Astrocyte of the hippocampus (primary cell): Measurements from ENCODE around the gene THOC5.
"Not testable (repeated sequence)": the region's sequence is repeated elsewhere in the genome, so short reads cannot be mapped to it uniquely, and the experiment has no call there.

ENCODE experiments used
- DNase-seq: peaks from one replicate; pipeline ENCODE4 v3.0.0; 2011; ENCODE audit warnings: low read depth, low spot score

The THOC5 gene

DNA sequence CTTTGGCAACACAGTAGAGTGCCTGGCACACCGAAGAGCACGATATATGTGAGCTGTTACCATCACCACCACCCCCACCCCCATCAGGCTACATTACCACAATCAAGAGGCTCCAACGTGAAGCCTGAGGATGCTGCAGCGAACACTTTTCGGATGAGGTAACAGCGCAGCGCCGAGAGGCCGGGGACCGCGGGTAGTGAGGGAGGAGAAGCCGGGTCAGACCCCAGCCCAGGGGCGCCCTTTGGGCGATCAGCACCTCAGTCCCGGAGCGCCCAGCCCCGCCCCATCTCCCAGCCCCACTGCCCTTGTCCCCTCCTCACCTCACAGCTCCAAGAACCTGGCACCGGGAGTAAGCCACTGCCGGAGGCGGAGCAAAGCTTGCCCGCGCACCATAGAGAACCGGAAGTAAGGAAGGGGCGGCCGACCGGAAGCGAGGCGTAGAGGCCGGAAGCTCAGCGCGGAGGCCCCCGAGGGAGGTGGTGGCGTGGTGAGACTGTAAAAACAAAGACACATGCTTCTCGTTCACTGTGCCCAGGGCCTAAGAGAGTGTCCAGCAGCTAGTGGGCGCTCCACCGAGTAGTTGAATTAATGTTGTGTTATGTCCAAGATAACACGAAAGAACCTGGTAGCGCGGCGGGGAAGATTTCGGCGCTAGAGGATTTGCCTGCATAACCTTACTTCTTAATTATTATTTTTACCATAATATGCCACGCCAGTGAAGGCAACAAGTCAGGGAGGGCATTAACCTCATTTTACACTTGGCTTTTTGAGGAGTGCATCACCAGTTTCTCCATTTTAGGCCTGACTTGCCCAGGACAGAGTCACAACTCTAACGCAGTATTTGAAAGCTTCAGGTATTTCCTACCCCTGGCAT is at the start of gene THOC5:
TSS of gene THOC5 (minus strand) at position 407 of the 874 bp plus-strand sequence. CDS start 4,610 bp downstream, outside the sequence.
- DNase-seq, result peak; percentile 98

DNA sequence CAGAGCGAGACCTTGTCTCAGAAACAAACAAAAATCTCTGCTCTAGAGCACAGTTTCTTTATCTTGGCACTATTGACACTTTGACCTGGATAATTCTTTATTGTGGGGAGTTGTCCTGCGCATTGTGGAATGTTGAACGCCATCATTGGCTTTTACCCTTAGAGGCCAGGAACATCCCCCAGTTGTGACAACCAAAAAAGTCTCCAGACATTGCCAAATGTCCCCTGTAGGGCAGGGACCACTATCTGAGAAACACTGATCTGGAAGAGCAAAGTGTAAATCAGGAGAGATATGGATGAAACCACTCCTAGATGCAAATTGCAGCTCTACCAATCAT is 45.1 kb upstream of the THOC5 start:
- no peak for DNase-seq

DNA sequence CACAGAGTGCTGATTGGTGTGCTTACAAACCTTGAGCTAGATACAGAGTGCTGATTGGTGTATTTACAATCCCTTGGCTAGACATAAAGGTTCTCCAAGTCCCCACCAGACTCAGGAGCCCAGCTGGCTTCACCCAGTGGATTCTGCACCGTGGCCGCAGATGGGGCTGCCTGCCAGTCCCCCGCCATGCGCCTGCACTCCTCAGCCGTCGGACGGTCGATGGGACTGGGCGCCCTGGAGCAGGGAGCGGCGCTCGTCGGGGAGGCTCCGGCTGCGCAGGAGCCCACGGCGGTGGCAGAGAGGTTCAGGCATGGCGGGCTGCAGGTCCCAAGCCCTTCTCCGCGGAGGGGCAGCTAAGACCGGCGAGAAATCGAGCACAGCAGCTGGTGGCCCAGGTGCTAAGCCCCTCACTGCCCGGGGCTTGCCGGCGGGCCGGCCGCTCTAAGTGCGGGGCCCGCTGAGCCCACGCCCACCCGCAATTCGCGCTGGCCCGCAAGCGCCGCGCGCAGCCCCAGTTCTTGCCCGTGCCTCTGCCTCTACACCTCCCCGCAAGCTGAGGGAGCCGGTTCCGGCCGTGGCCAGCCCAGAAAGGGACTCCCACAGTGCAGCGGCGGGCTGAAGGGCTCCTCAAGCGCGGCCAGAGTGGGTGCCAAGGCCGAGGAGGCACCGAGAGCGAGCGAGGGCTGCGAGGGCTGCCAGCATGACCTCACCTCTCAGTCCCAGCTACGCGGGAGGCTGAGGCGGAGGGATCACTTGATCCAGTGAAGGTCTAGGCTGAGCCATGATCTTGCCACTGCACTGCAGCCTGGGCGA is 44.5 kb upstream of the THOC5 start:
- DNase-seq, result not testable (repeated sequence)

DNA sequence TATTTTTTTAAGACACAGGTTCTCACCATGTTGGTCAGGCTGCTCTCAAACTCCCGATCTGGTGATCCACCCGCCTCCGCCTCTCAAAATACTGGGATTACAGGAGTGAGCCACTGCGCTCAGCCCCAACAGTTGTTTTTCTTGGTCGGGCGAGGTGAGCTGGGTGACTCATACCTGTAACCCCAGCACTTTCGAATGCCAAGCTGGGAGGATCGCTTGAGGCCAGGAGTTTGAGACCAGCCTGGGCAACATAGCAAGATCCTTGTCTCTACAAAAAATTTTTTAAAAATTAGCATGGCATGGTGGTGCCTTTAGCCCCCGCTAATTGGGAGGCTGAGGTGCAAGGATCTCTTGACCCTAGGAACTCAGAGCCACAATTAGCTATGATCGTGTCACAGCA is 42.9 kb upstream of the THOC5 start:
- DNase-seq, result no peak

DNA sequence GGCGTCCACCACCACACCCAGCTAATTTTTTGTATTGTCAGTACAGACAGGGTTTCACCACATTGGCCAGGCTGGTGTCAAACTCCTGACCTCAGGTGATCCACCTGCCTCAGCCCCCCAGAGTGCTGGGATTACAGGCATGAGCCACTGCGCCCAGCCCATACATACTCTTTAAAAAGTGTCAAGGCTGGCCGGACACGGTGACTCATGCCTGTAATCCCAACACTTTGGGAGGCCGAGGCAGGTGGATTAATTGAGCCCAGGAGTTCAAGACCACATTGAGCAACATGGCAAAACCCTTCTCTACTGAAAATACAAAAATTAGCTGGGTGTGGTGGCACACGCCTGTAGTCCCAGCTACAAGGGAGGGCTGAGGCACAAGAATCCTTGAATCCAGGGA is 40.9 kb upstream of the THOC5 start:
- not testable (repeated sequence) for DNase-seq

DNA sequence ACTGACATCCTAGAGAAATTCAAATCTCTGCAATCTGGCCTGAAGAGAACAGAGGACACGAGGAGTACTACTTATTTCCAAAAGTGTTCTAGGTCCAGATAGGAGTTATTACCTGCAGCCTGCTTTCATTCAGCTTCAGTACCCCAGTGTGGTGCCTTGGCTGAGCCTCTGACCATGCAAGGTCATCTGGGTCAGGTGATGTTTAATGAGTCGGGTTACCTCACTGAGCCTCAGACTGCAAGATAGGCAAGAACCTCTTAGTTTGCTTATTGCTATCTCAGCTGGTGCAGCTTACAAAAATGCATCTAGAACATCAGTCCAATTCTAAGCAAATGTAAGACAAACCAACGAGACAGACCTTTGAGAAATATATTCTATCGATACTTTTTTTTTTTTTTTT is 40.4 kb upstream of the THOC5 start:
- no peak for DNase-seq

DNA sequence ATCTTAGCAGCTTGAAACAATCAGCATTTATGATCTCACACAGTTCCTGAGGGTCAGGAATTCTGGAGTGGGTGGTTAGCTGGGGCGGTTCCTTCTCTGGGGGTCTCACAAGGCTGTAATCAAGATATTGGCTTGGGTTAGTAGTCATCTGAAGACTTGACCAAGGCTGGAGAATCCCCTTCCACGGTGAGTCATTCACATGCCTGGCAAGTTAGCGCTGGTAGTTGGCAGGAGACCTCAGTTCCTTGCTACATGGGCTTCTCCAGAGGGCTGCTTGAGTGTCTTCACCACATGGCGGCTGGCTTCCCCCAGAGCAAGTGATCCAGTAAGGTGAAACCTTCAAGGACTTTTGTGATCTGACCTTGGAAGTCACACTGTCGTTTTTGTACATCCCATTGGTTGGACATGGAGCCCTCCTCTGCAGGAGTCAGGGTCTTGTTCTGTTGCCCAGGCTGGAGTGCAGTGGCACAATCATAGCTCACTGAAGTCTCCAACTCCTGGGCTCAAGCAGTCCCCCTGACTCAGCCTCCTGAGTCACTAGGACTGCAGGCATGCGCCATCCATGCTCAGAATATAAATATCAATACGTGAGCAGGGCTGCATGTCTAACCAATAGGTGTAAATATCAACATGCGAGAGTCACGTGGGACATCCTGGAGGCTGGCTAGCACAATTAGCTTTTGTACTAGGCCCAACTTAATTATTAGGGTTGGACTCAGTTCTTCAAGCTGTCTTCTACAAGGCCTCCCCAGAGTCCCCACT is 34.6 kb upstream of the THOC5 start:
- DNase-seq, result peak; percentile 81

DNA sequence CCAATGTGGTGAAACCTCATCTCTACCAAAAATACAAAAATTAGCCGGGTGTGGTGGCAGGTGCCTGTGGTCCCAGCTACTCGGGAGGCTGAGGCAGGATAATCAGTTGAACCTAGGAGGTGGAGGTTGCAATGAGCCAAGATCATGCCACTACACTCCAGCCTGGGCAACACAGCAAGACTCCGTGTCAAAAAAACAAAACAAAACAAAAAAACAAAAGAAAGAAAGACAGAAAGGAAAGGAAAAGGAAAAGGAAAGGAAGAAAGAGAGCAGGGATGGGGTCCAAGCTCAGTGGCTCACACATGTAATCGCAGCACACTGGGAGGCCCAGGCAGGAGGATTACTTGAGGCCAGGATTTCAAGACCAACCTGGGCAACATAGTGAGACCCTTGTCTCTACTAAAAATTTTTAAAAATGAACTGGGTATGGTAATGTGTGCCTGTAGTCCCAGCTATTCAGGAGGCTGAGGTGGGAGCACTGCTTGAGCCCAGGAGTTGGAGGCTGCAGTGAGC is 32.7 kb upstream of the THOC5 start:
- DNase-seq, result not testable (repeated sequence)

DNA sequence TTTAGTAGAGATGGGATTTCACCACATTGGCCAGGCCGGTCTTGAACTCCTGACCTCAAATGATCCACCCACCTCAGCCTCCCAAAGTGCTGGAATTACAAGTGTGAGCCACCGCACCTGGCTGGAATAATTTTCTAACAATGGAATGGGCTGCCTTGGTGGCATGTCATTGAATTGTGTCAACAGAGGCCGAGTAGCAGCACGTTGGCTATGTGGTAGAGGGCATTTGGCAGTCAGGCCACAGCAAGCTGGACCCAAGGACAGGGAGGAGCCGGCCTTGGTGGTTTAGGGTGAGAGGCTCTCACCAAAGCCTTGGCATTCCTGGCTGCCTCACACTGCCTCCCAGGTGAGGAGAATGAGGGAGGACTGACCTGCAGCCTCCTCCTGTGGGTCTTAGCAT is 31.4 kb upstream of the THOC5 start:
- no peak for DNase-seq

DNA sequence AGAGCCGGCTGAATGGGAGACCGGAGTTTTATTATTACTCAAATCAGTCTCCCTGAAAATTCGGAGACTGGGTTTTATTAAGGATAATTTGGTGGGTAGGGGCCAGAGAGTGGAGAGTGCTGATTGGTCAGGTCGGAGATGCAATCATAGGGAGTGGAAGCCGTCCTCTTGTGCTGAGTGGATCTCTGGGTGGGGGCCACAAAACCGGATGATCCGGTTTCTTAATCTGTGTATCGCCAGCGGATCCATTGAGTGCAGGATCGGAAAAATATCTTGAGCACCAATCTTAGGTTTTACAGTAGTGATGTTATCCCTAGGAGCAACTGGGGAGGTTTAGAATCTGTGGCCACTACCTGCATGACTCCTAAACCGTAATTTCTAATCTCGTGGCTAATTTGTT is 28.2 kb upstream of the THOC5 start:
- DNase-seq, result no peak

DNA sequence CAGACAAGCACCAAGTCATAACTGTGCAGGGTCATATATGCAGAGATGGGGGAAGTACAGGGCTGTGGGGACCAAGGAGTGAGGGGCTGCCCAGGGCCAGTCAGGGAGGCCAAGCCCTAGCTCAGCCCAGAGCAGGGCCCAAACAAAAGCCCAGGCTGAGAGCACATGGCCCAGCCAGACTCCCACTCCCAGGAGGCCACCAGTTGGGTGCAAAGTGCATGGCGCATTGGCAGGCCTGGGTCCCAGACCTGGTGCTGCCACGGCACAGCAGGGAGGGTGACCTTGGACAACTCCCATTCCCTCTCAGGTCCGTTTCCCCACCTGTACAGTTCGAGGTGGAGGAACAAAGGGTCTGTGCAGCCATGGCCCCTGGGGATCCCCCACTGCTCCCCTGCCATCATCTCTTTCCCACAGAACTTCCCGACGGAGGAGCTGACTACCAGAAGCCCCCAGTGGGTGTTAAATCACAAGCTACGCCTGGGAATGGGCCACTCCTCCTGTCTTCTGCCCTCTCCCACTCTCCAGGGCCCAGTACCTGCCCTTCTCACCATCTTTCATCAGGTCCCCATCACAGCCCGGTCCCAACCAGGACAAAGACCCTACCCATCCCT is 26.7 kb upstream of the THOC5 start:
- no peak for DNase-seq

DNA sequence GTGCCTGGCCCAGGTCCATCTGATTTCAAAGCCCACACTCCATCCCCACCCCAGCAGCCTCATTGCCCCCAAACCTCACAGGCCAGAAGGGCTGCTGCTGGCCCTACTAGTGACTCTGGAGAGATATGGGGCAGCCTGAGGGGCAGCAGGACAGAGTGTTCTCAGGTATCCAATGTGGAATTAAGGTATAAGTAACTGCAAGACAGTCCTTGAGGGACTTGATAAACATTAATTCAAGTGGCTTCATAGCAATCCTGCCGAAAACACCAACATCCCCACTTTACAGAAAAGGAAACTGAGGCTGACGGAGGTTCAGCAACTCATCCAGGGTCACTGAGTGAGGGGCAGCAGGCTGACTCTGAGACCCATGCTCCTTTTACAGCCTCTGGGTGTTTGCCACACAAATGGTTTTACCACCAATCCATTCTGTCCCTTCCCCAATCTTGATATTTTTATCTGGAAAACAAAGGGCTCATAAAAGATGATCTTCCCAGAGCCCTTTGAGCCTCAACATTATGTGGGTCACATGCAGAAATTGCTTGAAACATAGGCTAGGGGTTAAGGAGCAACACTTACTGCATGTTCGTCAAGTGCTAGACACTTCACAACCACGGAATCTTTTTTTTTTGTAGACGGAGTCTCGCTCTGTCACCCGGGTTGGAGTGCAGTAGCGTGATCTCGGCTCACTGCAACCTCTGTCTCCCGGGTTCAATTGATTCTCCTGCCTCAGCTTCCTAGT is 25.1 kb upstream of the THOC5 start:
- no peak for DNase-seq

DNA sequence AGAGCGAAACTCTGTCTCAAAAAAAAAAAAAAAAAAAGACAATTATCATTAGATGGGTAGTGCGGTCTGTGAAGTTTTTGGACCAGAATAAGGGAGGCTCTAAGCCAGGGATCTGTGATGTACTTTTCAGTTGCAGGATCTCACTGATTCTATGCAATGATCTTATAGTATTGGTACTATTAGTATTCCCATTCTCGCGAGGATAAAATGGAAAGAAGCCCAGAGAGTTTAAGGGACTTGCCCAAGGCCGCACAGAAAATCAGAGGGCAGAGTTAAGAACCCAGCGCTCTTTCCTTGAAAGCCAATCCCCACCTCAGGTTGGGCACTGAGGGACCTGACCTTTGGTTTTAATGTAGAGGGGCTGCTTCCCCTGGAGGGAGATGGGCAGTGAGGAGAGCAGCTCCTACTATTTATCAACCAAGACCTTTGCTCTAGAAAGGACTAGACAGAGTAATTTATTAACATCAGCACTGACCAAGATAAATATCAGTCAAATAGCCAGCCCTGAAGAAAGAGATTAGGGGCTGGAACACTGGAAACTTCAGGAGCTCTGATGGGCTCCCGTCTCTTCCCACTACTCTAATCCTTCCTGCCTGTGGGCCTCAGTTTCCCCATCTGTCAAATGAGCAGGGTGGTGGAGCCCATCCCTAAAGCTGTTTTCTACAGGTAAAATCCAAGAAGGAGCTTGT is 21.3 kb upstream of the THOC5 start:
- DNase-seq, result no peak

DNA sequence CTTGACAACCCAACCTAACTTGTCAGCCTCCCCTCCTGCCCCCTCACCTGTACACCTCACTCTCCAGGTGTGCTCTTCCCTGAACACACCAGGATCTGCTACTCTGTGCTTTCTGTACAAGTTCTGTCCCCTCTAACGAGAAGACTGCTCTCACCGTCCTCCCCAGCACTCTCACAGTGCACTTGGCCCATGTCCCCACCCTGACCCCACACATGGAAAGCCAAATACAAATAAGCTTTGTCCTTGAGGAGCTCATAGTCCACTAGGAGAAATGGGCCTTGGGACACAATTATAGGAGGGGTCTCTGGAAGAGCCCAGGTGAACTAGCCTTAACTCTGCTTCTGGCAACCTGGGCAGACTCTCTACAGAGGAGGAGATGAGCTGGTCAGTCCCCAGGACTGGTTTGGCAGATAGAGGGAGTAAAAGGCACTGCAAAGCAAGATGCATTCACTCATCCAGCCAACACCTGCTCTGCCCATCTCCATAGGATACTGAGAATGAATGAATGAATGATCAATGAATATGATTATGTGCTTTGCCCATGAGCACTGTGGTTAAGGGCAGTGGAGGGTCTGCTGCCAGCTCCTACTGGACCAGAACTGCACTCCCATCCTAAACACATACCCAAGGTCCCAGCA is 17.5 kb upstream of the THOC5 start:
- DNase-seq, result no peak

DNA sequence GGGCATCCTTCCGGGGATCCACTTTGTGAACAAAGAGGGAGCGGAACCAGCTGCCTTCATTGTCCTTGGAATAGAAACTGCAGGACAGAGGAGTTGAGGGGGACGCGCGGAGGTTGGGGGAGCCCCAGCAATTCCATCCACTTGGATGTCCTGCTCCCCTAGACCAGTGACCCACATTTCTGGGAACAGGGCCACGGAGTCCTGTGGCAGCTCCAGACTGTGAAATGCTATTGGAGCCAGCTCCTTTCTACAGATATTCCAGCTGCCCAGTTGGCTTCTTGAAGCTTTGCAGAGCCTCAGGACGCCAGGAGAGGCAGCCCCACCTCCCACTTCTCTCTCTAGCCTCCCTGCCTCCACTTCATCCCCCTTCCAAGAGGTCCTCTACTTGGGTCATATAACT is 16.9 kb upstream of the THOC5 start:
- DNase-seq, result no peak

DNA sequence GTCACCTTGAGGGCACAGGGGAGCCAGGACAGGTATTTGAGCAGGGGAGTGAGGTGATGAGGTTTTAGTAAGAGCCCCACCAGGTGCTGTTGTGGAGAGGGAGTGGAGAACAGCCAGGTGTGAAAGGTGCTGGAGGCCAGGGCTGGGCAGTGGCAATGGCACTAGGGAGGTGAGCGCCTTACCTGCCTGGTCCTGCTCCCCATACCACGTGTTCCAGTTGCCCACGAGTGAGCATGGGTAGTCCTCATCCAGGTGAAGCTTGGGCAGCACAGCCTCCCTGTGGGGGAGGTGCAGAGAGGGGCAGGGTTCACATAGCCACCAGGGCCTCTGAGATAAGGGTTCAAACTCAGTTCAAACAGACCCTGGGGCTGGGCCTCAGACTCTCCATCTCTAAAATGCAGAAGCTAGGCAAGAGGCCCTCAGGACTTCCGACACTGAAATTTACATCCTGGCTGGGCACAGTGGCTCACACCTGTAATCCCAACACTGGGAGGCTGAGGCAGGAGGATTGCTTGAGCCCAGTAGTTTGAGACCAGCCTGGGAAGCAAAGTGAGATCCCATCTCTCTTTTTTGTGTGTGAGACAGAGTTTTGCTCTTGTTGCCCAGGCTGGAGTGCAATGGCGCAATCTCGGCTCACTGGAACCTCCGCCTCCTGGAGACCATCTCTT is 15.6 kb upstream of the THOC5 start:
- no peak for DNase-seq

DNA sequence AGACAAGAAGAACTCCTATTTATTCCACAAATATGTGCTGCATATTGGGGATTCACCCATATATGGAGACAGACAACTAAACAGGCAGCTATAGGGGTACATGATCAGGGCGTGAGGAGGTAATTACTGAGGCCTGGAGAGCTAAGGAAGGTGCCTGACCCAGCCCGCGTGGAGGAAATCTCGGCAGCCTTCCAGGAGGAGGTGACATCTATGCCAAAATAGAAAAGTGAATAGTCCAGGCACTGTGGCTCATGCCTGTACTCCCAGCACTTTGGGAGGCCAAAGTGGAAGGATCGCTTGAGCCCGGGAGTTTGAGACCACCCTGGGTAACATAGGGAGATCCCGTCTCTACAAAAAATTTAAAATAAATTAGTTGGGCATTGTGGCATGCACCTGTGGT is 13.8 kb upstream of the THOC5 start:
- no peak for DNase-seq

DNA sequence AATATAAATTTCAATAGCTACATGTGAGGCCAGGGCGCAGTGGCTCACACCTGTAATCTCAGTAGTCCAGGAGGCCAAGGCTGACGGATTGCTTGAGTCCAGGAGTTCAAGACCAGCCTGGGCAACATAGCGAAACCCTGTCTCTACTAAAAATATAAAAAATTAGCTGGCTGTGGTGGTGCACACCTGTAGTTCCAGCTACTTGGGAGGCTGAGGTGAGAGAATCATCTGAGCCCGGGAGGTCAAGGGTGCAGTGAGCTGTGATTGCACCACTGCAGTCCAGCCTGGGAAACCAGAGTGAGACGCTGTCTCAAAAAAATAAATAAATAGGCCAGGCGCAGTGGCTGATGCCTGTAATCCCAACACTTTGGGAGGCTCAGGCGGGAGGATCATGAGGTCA is 13.0 kb upstream of the THOC5 start:
- not testable (repeated sequence) for DNase-seq
